Stomach (tissue), 19 donors: Measurements from ENCODE around the gene MYH9. TPM values are rescaled to one million over a fixed set of nuclear protein-coding genes. Genes with fewer than 3 reads are reported as not detected.
A peak's percentile ranks its signal among the peaks of the same experiment; 100 is the strongest.

Source experiments
- DNase-seq, 2 donors: peaks; one replicate each; pipeline versions ENCODE4 v3.0.0 to v3.0.0-alpha.2; 2013 to 2019
- H3K27ac ChIP-seq, 5 donors: fragments of 200-600 bp in 4 of 5; sonication (generic) in 4 of 5; one replicate each; pipeline ENCODE4 v1.5.1; 2013 to 2019; ENCODE audit warnings: mild to moderate bottlenecking in 1 of 5, moderate library complexity in 1 of 5
- H3K27me3 ChIP-seq, 3 donors: fragments of 200-600 bp; sonication (generic); one replicate each; pipeline ENCODE4 v1.5.1; 2017 to 2019; ENCODE audit warnings: mixed run types in 1 of 3
- H3K36me3 ChIP-seq, 4 donors: fragments of 200-600 bp; sonication (generic); 1 replicate in 3 of 4; 2 replicates in 1 of 4; pipeline ENCODE4 v1.5.1; 2016 to 2019
- H3K4me1 ChIP-seq, 4 donors: fragments of 200-600 bp; sonication (generic); one replicate each; pipeline ENCODE4 v1.5.1; 2016 to 2019
- H3K4me3 ChIP-seq, 4 donors: fragments of 200-600 bp; sonication (generic) in 3 of 4; one replicate each; pipeline ENCODE4 v1.5.1; 2016 to 2019; ENCODE audit warnings: mild to moderate bottlenecking in 1 of 4
- H3K9me3 ChIP-seq, 4 donors: fragments of 200-600 bp; sonication (generic); one replicate each; pipeline ENCODE4 v1.5.1; 2016 to 2019
- CTCF ChIP-seq, 7 experiments: fragments of 450-650 bp in 4 of 7; fragments of 200-600 bp in 3 of 7; sonication (generic) in 3 of 7; IDR thresholded peaks; one replicate each; pipeline ENCODE4 v1.5.1; 2016 to 2019; ENCODE audit warnings: antibody characterized with exemption in 7 of 7, control low read depth in 2 of 7, mild to moderate bottlenecking in 1 of 7
- EP300 ChIP-seq: sonication (generic); formaldehyde crosslinking; IDR thresholded peaks from one replicate; pipeline ENCODE4 v1.6.1; 2017; ENCODE audit warnings: antibody characterized with exemption
- POLR2A ChIP-seq, 4 donors: fragments of 450-650 bp; IDR thresholded peaks; one replicate each; pipeline ENCODE4 v1.6.1; 2016; ENCODE audit warnings: antibody characterized with exemption in 4 of 4, control low read depth in 2 of 4, mild to moderate bottlenecking in 1 of 4, moderate library complexity in 1 of 4
- POLR2AphosphoS5 ChIP-seq, 3 donors: sonication (generic); formaldehyde crosslinking; IDR thresholded peaks; one replicate each; pipeline ENCODE4 v1.6.1; 2016; ENCODE audit warnings: antibody characterized with exemption in 3 of 3
- WGBS, 5 donors: extraction: QIAGEN DNeasy Blood & Tissue Kit in 3 of 5; methylation state at CpG; one replicate each; pipeline versions ENCODE4 v1.1.5 to v1.1.7; 2013 to 2018; 5-methylcytosine and 5-hydroxymethylcytosine counted together
- intact Hi-C: fragments of 100-400 bp; cut with DNase I; formaldehyde crosslinking; loops from one replicate; pipeline ENCODE4 v1.15.1; 2023; ENCODE audit warnings: low total_unique reads
- long read RNA-seq, 10 donors: transcript quantifications; one replicate each; lab custom pipeline, GENCODE V29; 2026
- polyA plus RNA-seq, 3 donors: library from polyadenylated mRNA; stranded (reverse); fragments of 200-250 nt; gene quantifications; one replicate each; pipeline ENCODE4 v1.2.3, GENCODE V29; 2013
- total RNA-seq, 5 donors: library from RNA; depleted of rRNA; stranded (reverse); fragments of >200 nt; gene quantifications; one replicate each; pipeline versions ENCODE4 v1.1.0 to v1.2.3, GENCODE V29; 2014 to 2016
- donor health status: healthy with polysubstance abuse.
- donor health status: Bipolar disorder and iron deficiency.
- donor health status: healthy.

Gene MYH9
- total RNA-seq, result 100 to 1,000 TPM; 155 to 620 (median 272) TPM
- 10 to 100 TPM; 46.7 to 79.3 (median 54.3) TPM for polyA plus RNA-seq
- long read RNA-seq, donor 1, partial matches to known transcripts, result 18 of 24 reads
- long read RNA-seq, donor 1, other reads (novel, unspliced or antisense), result 6 of 24 reads
- long read RNA-seq, donor 2, full-length matches to known transcripts, result 1 of 27 reads
- long read RNA-seq, donor 2, partial matches to known transcripts, result 21 of 27 reads
- long read RNA-seq, donor 2, other reads (novel, unspliced or antisense), result 5 of 27 reads
- long read RNA-seq, donor 3, partial matches to known transcripts, result 0 of 1 reads
- long read RNA-seq, donor 3, other reads (novel, unspliced or antisense), result 0 of 1 reads
- long read RNA-seq, donor 4, result 0 reads
- long read RNA-seq, donor 5, full-length matches to known transcripts, result 1 of 1 reads
- long read RNA-seq, donor 5, partial matches to known transcripts, result 0 of 1 reads
- long read RNA-seq, donor 5, other reads (novel, unspliced or antisense), result 0 of 1 reads
- long read RNA-seq, donor 6, full-length matches to known transcripts, result 2 of 37 reads
- long read RNA-seq, donor 6, partial matches to known transcripts, result 35 of 37 reads
- long read RNA-seq, donor 6, other reads (novel, unspliced or antisense), result 0 of 37 reads
- long read RNA-seq, donor 7, partial matches to known transcripts, result 12 of 12 reads
- long read RNA-seq, donor 7, other reads (novel, unspliced or antisense), result 0 of 12 reads
- long read RNA-seq, donor 8, partial matches to known transcripts, result 63 of 63 reads
- long read RNA-seq, donor 8, other reads (novel, unspliced or antisense), result 0 of 63 reads
- long read RNA-seq, donor 9, partial matches to known transcripts, result 0 of 1 reads
- long read RNA-seq, donor 9, other reads (novel, unspliced or antisense), result 0 of 1 reads
- long read RNA-seq, donor 10, full-length matches to known transcripts, result 1 of 1 reads
- long read RNA-seq, donor 10, partial matches to known transcripts, result 0 of 1 reads
- long read RNA-seq, donor 10, other reads (novel, unspliced or antisense), result 0 of 1 reads

- intact Hi-C loops, result no loop called here
- Histone ChIP-seq H3K36me3 (peaks cover 0 to 5% (median 2%) of the 10 kb centered on the region in 4 donors), H3K4me1 (peaks cover 15 to 63% (median 40%) of the 10 kb centered on the region in 4 donors), H3K27me3 (no peaks in the 10 kb centered on the region), H3K4me3 (peak within 1 kb of the TSS; percentile 78 to 98 (median 94)), H3K27ac (peak within 1 kb of the TSS; percentile 95 to 100 (median 99)), H3K9me3 (no peaks in the 10 kb centered on the region)
- no peak for TF ChIP-seq EP300
- TF ChIP-seq POLR2AphosphoS5 (IDR thresholded peaks at IDR 0.05), result peak; percentile 97 to 99 (median 99)
- 2 to 3% (median 3%) methylated on average over 34 to 52 of the region's 52 CpGs for WGBS, 5 donors
- peak; percentile 100 for DNase-seq
Observed at GRCh38 chr22:36387959-36388726, at the start of gene MYH9. TSS of gene MYH9 (minus strand) at chr22:36387967. CDS start at chr22:36349236, 38,731 bp downstream.

DNA sequence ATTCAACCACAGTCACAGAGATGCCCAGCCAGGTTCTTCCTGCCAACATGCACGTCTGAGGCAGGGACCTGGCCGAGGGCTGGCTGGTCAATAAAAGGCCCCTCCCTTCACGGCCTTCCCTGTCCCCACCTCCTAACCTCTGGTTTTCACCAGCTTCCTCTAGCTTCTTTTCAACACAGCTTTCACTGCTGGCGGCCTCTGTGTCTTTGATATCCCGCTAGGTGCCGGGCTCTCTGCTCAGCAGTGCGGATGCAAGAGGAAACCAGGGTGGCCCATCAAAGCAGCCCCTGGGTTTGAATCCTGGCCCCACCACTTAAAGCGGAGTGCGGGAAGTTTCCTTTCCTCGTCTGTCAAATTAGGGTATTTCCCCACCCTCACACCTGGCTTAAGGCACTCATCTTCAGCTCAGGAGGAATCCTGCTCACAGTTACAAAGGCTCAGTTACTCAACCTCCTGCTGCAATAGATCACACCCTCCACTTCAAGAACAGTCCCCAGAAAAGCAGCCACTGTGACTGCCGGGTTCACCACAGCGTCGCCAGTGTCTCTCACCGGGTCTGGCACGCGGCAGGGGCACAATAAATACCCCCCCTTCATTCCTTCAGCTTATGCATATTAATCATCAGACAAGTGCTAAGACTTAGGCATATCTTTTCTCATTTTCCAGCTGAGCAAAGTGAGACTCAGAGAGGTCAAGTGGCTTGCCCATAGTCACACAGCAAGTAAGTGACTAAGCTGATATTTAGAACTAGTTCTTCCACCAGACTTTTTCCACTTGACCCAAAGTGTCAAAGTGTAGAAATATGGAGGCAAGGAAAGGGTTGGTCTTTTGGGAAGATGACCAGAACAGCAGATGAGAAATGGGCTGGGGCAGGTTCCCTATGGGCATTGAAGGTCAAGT is 48.0 kb upstream of the MYH9 start:
- peak overlapping the region; percentile 30 to 73 (median 43) for H3K27ac ChIP-seq
- intact Hi-C loops, result no loop called here
- peaks cover 45 to 67% (median 50%) of the 10 kb centered on the region in 4 donors for H3K4me1 ChIP-seq
- H3K9me3 ChIP-seq, result no peaks in the 10 kb centered on the region
- peak; percentile 81 to 82 for DNase-seq
- no peak overlapping the region for H3K4me3 ChIP-seq
- TF ChIP-seq POLR2AphosphoS5 (IDR thresholded peaks at IDR 0.05), result peak in 2 of 3 donors; percentile 11 to 29
- TF ChIP-seq POLR2A (IDR thresholded peaks at IDR 0.05), result no peak
- no peak for TF ChIP-seq CTCF (IDR thresholded peaks at IDR 0.05)
- no peaks in the 10 kb centered on the region for H3K36me3 ChIP-seq
- 27 to 49% (median 32%) methylated on average over 16 of the region's 16 CpGs for WGBS, 5 donors
- no peaks in the 10 kb centered on the region for H3K27me3 ChIP-seq

- H3K4me1 ChIP-seq, result peaks cover 39 to 50% (median 44%) of the 10 kb centered on the region in 4 donors
- TF ChIP-seq EP300 (no peak), POLR2AphosphoS5 (IDR thresholded peaks at IDR 0.05) (peak in 2 of 3 donors; percentile 15 to 23)
- intact Hi-C loops, result no loop called here
- peak overlapping the region; percentile 11 to 43 (median 34) for H3K27ac ChIP-seq
- WGBS, 5 donors, result 39 to 67% (median 45%) methylated on average over 13 to 14 of the region's 14 CpGs
- no peaks in the 10 kb centered on the region for H3K27me3 ChIP-seq
- no peaks in the 10 kb centered on the region for H3K36me3 ChIP-seq
- H3K9me3 ChIP-seq, result no peaks in the 10 kb centered on the region
- DNase-seq, result peak; percentile 88 to 90
- H3K4me3 ChIP-seq, result no peak overlapping the region
Observed at GRCh38 chr22:36433318-36434231, 45.8 kb upstream of the MYH9 start.

GRCh38 chr22:36432592-36433317 is 45.0 kb upstream of the MYH9 start:
- no peak for TF ChIP-seq POLR2AphosphoS5 (IDR thresholded peaks at IDR 0.05)
- no peak for TF ChIP-seq POLR2A (IDR thresholded peaks at IDR 0.05)
- TF ChIP-seq EP300, result no peak
- TF ChIP-seq CTCF (IDR thresholded peaks at IDR 0.05), result no peak
- no peak for DNase-seq
- Histone ChIP-seq H3K4me1 (peaks cover 39 to 50% (median 44%) of the 10 kb centered on the region in 4 donors), H3K27ac (peak overlapping the region in 4 of 5 donors; percentile 29 to 43 (median 35)), H3K36me3 (no peaks in the 10 kb centered on the region), H3K4me3 (no peak overlapping the region), H3K27me3 (no peaks in the 10 kb centered on the region), H3K9me3 (no peaks in the 10 kb centered on the region)
- intact Hi-C loops, result no loop called here
- 58 to 70% (median 66%) methylated on average over 15 of the region's 15 CpGs for WGBS, 5 donors
